ENCODE results near the gene OR2Z1.
"Not testable (repeated sequence)": the region's sequence is repeated elsewhere in the genome, so short reads cannot be mapped to it uniquely, and the experiment has no call there.

Gene OR2Z1

DNA sequence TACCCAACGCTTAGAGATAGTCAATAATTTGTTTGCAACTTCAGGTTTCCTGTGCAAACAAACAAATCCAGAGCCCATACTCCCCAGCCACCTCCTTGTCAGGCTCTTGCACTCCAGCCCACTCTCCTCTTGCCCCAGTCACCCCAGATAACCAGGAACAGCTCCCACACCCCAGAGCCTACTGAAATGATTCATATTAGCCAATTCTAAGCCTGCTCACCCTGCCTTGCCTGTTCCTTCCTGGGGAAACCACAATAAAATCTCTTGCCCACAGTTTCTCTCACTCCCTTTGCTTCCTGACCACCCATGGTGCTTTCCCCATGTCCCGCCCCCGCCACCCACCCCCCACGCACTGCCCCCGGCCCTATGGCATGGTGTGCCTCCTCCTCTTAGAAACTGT, 19.1 kb upstream of the OR2Z1 start:
- no peak for DNase-seq (ENCODE audit: low spot score)

DNA sequence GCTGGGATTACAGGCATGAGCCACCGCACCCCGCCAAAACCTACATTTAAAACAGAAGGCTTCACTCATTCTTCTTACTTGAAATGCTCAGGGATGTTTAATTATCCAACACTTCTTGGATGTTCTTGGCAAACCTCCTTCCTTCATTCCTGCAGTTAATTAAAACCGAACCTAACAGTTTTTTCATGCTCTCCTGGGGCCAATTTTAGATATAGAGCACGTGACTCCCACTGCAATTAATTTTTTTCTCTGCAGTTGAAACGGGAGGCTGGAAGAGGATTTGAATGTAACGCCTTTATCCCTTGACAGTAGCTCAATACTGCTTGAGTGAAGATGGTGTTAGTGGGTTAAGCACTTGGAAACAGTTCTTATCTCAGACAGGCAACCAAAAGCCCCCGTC, 18.2 kb upstream of the OR2Z1 start:
- no peak for DNase-seq (ENCODE audit: low spot score)

DNA sequence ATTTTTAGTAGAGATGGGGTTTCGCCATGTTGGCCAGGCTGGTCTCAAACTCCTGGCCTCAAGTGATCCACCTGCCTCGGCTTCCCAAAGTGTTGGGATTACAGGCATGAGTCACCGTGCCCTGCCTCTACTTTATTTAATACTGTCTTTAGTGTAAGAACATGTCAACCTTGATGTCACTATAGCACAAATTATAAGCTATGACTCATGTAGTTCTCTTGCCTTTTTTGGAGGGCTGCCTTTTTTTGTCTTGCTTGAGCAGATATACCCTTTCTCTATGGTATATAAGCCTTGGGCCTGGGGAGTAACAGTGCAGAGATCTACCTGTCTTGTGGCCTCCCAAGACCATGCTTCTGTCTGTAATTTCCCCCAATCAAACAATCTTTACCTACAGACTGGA, 16.1 kb upstream of the OR2Z1 start:
- not testable (repeated sequence) for DNase-seq (ENCODE audit: low spot score)

DNA sequence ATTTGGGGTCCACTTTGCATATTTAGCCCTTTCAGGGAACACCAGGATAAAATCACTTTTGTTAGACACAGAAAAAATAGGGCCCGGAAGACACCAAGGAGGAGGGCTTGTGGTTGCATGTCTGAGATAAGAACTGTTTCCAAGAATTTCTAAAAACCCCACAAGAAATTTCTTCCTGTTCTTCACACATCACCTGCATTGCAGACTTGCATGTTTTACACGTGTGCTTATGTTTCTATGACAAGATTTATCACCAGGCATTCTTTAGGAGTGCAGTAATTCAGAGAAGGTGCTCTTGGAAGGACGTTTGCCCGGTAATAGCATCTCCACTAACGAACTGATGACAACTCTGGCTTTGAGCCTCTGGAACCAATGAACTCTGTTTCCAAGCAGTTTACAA, 15.7 kb upstream of the OR2Z1 start:
- DNase-seq (ENCODE audit: low spot score), result no peak

DNA sequence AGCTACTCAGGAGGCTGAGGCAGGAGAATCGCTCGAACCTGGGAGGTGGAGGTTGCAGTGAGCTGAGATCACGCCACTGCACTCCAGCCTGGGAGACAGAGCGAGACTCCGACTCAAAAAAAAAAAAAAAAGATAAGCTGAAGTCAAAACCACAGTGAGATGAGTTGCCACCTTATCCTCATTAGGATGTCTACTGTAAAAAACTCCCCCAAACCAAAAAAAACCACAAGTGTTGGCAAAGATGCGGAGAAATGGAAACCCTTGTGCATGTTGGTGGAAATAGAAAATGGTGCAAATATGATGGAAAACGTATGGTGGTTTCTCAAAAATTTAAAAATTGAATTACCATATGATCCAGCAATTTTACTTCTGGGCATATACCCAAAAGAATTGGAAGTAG, 11.1 kb upstream of the OR2Z1 start:
- not testable (repeated sequence) for DNase-seq (ENCODE audit: low spot score)

DNA sequence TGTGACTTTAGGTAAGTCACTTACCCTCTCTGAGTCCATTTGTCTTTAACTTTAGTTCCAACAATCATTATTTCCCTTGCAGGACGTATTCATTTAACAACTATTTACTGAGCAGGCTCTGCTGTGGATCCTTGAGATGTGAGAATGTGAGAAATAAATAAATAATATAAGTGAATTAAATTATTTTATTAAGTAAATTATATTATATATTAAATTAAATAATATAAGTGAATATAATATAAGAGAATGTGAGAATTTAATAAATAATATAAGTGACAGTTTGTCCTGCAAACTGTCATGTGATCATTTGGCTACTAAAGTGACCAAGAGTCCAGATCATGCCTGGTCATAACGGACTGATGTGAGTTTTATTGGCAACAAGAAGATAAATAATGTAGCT, 598 bp downstream of the OR2Z1 start:
- DNase-seq (ENCODE audit: low spot score), result no peak

DNA sequence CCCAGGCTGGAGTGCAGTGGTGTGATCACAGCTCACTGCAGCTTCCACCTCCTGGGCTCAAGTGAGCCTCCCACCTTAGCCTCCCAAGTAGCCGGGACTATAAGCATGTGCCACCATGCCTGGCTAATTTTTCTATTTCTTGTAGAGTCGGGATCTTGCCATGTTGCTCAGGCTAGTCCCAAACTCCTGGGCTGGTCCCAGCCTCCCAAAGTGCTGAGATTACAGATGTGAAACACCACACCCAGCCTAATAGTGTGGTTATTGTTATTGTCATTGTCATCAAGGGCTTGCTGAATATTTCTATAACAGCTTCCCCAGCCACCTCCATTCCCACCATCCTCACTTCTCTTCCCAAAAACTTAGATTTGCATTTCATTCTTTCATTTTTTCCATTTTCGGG, 2.8 kb downstream of the OR2Z1 start:
- DNase-seq (ENCODE audit: low spot score), result no peak

DNA sequence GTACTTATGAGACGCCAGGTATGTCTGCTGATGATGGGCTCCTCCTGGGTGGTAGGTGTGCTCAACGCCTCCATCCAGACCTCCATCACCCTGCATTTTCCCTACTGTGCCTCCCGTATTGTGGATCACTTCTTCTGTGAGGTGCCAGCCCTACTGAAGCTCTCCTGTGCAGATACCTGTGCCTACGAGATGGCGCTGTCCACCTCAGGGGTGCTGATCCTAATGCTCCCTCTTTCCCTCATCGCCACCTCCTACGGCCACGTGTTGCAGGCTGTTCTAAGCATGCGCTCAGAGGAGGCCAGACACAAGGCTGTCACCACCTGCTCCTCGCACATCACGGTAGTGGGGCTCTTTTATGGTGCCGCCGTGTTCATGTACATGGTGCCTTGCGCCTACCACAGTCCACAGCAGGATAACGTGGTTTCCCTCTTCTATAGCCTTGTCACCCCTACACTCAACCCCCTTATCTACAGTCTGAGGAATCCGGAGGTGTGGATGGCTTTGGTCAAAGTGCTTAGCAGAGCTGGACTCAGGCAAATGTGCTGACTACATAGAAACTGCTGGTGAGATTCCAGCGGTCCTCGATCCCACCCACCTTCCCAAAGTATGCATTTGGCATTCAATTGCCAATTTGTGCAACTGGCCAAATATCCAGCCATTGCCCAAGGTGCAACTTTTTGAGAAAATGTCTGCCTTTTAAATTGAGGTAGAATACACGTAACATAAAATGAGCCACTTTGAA, 10.2 kb downstream of the OR2Z1 start:
- no peak for DNase-seq (ENCODE audit: low spot score)

DNA sequence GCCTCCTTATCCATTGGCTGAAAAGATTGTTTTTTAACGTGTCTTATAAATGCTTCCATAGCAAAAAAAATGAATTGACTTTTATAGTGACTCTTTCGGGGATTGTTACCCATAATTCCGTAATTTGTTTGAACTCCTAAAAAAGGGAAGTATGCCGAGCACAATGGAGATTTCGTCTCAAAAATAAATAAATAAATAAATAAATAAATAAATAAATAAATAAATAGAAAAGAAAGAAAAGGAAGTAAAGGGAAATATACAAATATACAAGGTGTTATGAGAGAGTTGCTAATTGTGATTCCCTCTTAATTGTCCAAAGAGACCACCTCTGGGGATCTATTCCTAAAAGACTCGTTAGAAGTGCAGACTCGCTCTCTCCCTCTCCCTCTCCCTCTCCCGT, 16.9 kb downstream of the OR2Z1 start:
- no peak for DNase-seq (ENCODE audit: low spot score)

DNA sequence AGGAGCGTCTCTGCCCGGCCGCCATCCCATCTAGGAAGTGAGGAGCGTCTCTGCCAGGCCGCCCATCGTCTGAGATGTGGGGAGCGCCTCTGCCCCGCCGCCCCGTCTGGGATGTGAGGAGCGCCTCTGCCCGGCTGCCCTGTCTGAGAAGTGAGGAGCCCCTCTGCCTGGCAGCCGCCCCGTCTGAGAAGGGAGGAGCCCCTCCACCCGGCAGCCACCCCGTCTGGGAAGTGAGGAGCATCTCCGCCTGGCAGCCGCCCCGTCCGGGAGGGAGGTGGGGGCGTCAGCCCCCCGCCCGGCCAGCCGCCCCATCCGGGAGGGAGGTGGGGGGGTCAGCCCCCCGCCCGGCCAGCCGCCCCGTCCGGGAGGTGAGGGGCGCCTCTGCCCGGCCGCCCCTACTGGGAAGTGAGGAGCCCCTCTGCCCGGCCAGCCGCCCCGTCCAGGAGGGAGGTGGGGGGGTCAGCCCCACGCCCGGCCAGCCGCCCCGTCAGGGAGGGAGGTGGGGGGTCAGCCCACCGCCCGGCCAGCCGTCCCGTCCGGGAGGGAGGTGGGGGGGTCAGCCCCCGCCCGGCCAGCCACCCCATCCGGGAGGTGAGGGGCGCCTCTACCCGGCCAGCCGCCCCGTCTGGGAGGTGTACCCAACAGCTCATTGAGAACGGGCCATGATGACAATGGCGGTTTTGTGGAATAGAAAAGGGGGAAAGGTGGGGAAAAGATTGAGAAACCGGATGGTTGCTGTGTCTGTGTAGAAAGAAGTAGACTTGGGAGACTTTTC, 18.0 kb downstream of the OR2Z1 start:
- DNase-seq (ENCODE audit: low spot score), result not testable (repeated sequence)

DNA sequence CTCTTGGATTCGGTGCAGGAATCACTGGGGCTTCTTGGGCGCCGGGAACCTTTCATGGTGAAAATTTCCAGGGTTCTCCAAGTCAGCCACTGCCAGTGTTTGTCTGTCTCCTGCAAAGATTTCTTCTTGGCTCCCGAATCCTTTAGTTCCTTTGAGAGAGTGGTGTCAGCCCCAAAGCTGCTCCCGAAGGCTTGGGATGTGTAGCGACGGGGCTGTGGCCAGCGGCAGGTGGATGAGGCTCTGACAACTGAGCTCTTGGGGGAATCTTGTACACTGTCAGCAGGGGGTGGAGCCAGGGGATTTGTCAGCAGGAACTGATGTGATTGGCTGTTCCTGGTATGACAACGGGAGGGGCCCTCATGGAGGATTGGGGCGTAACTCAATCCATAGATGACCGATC, 45.8 kb downstream of the OR2Z1 start:
- not testable (repeated sequence) for DNase-seq (ENCODE audit: low spot score)

DNA sequence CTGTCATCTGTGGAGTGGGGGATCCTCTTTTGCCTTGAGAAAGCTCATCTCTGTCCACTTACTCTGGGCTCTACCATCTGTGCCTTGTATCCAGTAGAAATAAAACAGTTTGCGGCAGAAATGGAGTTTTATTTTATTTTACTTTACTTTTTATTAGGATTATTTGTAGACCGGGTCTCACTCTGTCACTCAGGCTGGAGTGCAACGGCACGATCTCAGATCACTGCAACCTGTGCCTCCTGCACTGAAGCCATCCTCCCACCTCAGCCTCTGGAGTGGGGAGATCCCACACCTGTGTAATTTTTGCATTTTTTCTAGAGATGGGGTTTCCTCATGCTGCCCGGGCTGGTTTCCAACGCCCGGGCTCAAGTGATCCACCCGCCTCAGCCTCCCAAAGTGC, 47.8 kb downstream of the OR2Z1 start:
- DNase-seq (ENCODE audit: low spot score), result not testable (repeated sequence)

DNA sequence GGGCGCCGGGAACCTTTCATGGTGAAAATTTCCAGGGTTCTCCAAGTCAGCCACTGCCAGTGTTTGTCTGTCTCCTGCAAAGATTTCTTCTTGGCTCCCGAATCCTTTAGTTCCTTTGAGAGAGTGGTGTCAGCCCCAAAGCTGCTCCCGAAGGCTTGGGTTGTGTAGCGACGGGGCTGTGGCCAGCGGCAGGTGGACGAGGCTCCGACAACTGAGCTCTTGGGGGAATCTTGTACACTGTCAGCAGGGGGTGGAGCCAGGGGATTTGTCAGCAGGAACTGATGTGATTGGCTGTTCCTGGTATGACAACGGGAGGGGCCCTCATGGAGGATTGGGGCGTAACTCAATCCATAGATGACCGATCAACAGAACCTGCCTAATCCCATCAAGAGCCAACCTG, 52.2 kb downstream of the OR2Z1 start:
- DNase-seq (ENCODE audit: low spot score), result not testable (repeated sequence)

Measured in D341Med (cell line).